AG04449 (cell line): ENCODE data around the gene YPEL1.

Source experiments
- CTCF ChIA-PET: fragments of 350-600 bp; formaldehyde crosslinking; extraction: SDS; loops from one replicate; lab custom pipeline; 2021; ENCODE audit warnings: antibody characterized with exemption; lab: Yijun Ruan, JAX
- POLR2A ChIA-PET: fragments of 400-600, 350-600 bp; formaldehyde crosslinking; extraction: SDS; loops from one replicate; lab custom pipeline; 2020; ENCODE audit warnings: antibody characterized with exemption, inconsistent platforms; lab: Yijun Ruan, JAX
- DNase-seq: peaks from one replicate; pipeline ENCODE4 v3.0.0-alpha.2; 2010; ENCODE audit warnings: low read depth, low spot score
- H3K4me3 ChIP-seq: 2 replicates; pipeline ENCODE4 v1.5.1; 2011; ENCODE audit warnings: low read depth, mild to moderate bottlenecking, control low read depth, low read length
- CTCF ChIP-seq: IDR thresholded peaks from one replicate; pipeline ENCODE4 v1.5.1; 2011; ENCODE audit warnings: mild to moderate bottlenecking, moderate library complexity, low read length, control low read depth, inconsistent platforms; ENCODE audit not compliant: insufficient read depth; ENCODE audit errors: missing control alignments

Gene YPEL1

GRCh38 chr22:21659864-21660525 lies 75.6 kb downstream of the YPEL1 start:
- H3K4me3 ChIP-seq: no peak overlapping the region
- POLR2A ChIA-PET: no interaction called here
- no peak for DNase-seq
- TF ChIP-seq CTCF: no peak
- CTCF ChIA-PET: interaction anchor here (1.2 to 1.4 kb wide), 2 partner anchors 17 to 29 kb away, joined by 3 read pairs; no protein-coding TSS in a partner anchor

- no peak for DNase-seq
- peak; percentile 14 for TF ChIP-seq CTCF
- peak overlapping the region; percentile 57 for H3K4me3 ChIP-seq
- POLR2A ChIA-PET: no interaction called here
- CTCF ChIA-PET: interaction anchor here (0.6 to 1.1 kb wide), 3 partner anchors 11 to 15 kb away, joined by 3 to 5 read pairs (median 3); no protein-coding TSS in a partner anchor
Measured at GRCh38 chr22:21657360-21658032, 78.1 kb downstream of the YPEL1 start.

- no peak for DNase-seq
- TF ChIP-seq CTCF: no peak
- peak overlapping the region; percentile 57 for H3K4me3 ChIP-seq
- ChIA-PET POLR2A (no interaction called here), CTCF (interaction anchor here (0.7 to 1.1 kb wide), 2 partner anchors 11 to 16 kb away, joined by 3 to 4 read pairs; no protein-coding TSS in a partner anchor)
Measured at GRCh38 chr22:21657020-21657359, 78.6 kb downstream of the YPEL1 start.

GRCh38 chr22:21652547-21653545 lies 82.7 kb downstream of the YPEL1 start:
- CTCF ChIA-PET: interaction anchor here (1.1 to 5.0 kb wide), 4 partner anchors 11 to 285 kb away, joined by 3 to 39 read pairs (median 4); partner anchors contain the start of gene SDF2L1
- TF ChIP-seq CTCF: no peak
- no peak for DNase-seq
- H3K4me3 ChIP-seq: peak overlapping the region; percentile 93
- POLR2A ChIA-PET: no interaction called here

- H3K4me3 ChIP-seq: peak overlapping the region; percentile 93
- CTCF ChIA-PET: interaction anchor here (1.1 to 5.0 kb wide), 3 partner anchors 10 to 286 kb away, joined by 3 to 39 read pairs (median 3); partner anchors contain the start of gene SDF2L1
- POLR2A ChIA-PET: no interaction called here
- TF ChIP-seq CTCF: no peak
- no peak for DNase-seq
Measured at GRCh38 chr22:21652010-21652546, 83.5 kb downstream of the YPEL1 start.
